HG03378 (cell line): ENCODE data around the gene PLAC9.
A peak's percentile ranks its signal among the peaks of the same experiment; 100 is the strongest.
"Not testable (repeated sequence)": the region's sequence is repeated elsewhere in the genome, so short reads cannot be mapped to it uniquely, and the experiment has no call there.

Experiments used
- ATAC-seq: cut with Tn5 transposase; IDR thresholded peaks from one replicate; pipeline ENCODE4 v1.9.1; 2021; ENCODE audit warnings: mild to moderate bottlenecking, moderate library complexity; ENCODE audit not compliant: unreplicated experiment

The PLAC9 gene

GRCh38 chr10:80132299-80133139 lies at the start of gene PLAC9:
Gene PLAC9, plus strand, starts transcription at chr10:80132730. Its CDS starts 33 bp downstream, at chr10:80132763.
- ATAC-seq: no peak

GRCh38 chr10:80090121-80090520 lies 42.4 kb upstream of the PLAC9 start:
- no peak for ATAC-seq

- no peak for ATAC-seq
Observed at GRCh38 chr10:80094231-80094630, 38.3 kb upstream of the PLAC9 start.

GRCh38 chr10:80098272-80098671 lies 34.3 kb upstream of the PLAC9 start:
- ATAC-seq: not testable (repeated sequence)

- not testable (repeated sequence) for ATAC-seq
Observed at GRCh38 chr10:80099295-80099694, 33.2 kb upstream of the PLAC9 start.

GRCh38 chr10:80100116-80100515 lies 32.4 kb upstream of the PLAC9 start:
- ATAC-seq: no peak

GRCh38 chr10:80100861-80101695 lies 31.5 kb upstream of the PLAC9 start:
- no peak for ATAC-seq

GRCh38 chr10:80104066-80104926 lies 28.2 kb upstream of the PLAC9 start:
- ATAC-seq: peak; percentile 45

- no peak for ATAC-seq
Observed at GRCh38 chr10:80108576-80109239, 23.8 kb upstream of the PLAC9 start.

- ATAC-seq: no peak
Observed at GRCh38 chr10:80110986-80111385, 21.5 kb upstream of the PLAC9 start.

GRCh38 chr10:80118669-80119068 lies 13.9 kb upstream of the PLAC9 start:
- ATAC-seq: no peak

- ATAC-seq: no peak
Observed at GRCh38 chr10:80122110-80122710, 10.3 kb upstream of the PLAC9 start.

GRCh38 chr10:80122746-80123145 lies 9.8 kb upstream of the PLAC9 start:
- no peak for ATAC-seq

- no peak for ATAC-seq
Observed at GRCh38 chr10:80126876-80127275, 5.7 kb upstream of the PLAC9 start.

GRCh38 chr10:80131499-80131901 lies 1.0 kb upstream of the PLAC9 start:
- ATAC-seq: no peak

GRCh38 chr10:80133206-80133605 lies 676 bp downstream of the PLAC9 start:
- no peak for ATAC-seq

GRCh38 chr10:80133687-80134086 lies 1.2 kb downstream of the PLAC9 start:
- ATAC-seq: not testable (repeated sequence)

- no peak for ATAC-seq
Observed at GRCh38 chr10:80136134-80136571, 3.6 kb downstream of the PLAC9 start.

GRCh38 chr10:80137031-80137862 lies 4.7 kb downstream of the PLAC9 start:
- ATAC-seq: no peak
